B cell (primary cell): Measurements from ENCODE around the gene BMP2K. TPM values are rescaled to one million over a fixed set of nuclear protein-coding genes. Genes with fewer than 3 reads are reported as not detected.

ENCODE experiments used
- ATAC-seq: fragments of 200-7000 bp; cut with Tn5 transposase; one replicate; pipeline ENCODE4 v1.10.0; 2021; ENCODE audit warnings: low read depth, mild to moderate bottlenecking, moderate number of reproducible peaks, moderate library complexity
- CTCF ChIA-PET: fragments of 350-600 bp; sonication (Branson Sonifier 250); formaldehyde crosslinking; loops from one replicate; lab custom pipeline; 2021; ENCODE audit warnings: antibody characterized with exemption, inconsistent platforms; lab: Charles Lee
- POLR2A ChIA-PET: fragments of 350-600 bp; sonication (Branson Sonifier 250); formaldehyde crosslinking; loops from one replicate; lab custom pipeline; 2021; ENCODE audit warnings: antibody characterized with exemption; lab: Charles Lee
- DNase-seq: peaks from one replicate; pipeline ENCODE4 v3.0.0; 2013
- H2AFZ ChIP-seq: 2 replicates; pipeline ENCODE4 v1.6.1; 2012; ENCODE audit warnings: mild to moderate bottlenecking, low read depth, low read length; ENCODE audit not compliant: insufficient read depth, poor library complexity, severe bottlenecking
- H3K27ac ChIP-seq, 2 donors: 1 replicate in 1 of 2; 2 replicates in 1 of 2; pipeline ENCODE4 v1.5.1; 2012 to 2013; ENCODE audit warnings: low read length in 2 of 2, mild to moderate bottlenecking in 2 of 2, moderate library complexity in 1 of 2
- H3K27me3 ChIP-seq, 4 experiments: fragments of 200-600 bp in 1 of 4; sonication (generic) in 1 of 4; replicated peaks in 1 of 4; 1 replicate in 2 of 4; 2 replicates in 2 of 4; pipeline versions ENCODE4 v1.6.1 to v1.7.0; 2013 to 2016; ENCODE audit warnings: low read length in 3 of 4, mild to moderate bottlenecking in 2 of 4, mixed read lengths in 1 of 4, moderate library complexity in 1 of 4; ENCODE audit not compliant: insufficient read depth in 4 of 4, control insufficient read depth in 3 of 4; ENCODE audit errors: control extremely low read depth in 1 of 4
- H3K36me3 ChIP-seq, 2 experiments: replicated peaks in 1 of 2; 1 replicate in 1 of 2; 2 replicates in 1 of 2; pipeline versions ENCODE4 v1.6.1 to v1.7.1; 2013; ENCODE audit warnings: low read length in 1 of 2; ENCODE audit not compliant: insufficient read depth in 2 of 2, control insufficient read depth in 1 of 2; ENCODE audit errors: control extremely low read depth in 1 of 2, extremely low read depth in 1 of 2
- H3K4me1 ChIP-seq, 2 donors: fragments of 200-600 bp in 1 of 2; sonication (generic) in 1 of 2; 1 replicate in 1 of 2; 2 replicates in 1 of 2; pipeline versions ENCODE4 v1.5.1 to v1.6.1; 2013 to 2017; ENCODE audit warnings: low read length in 2 of 2; ENCODE audit not compliant: control insufficient read depth in 2 of 2, insufficient read depth in 2 of 2
- H3K4me2 ChIP-seq: replicated peaks from 2 replicates; pipeline ENCODE3; 2012; ENCODE audit warnings: mild to moderate bottlenecking, low read depth, low read length; ENCODE audit not compliant: poor library complexity, severe bottlenecking
- H3K4me3 ChIP-seq, 5 experiments: fragments of 200-600 bp in 1 of 5; sonication (generic) in 1 of 5; 1 replicate in 3 of 5; 2 replicates in 2 of 5; pipeline versions ENCODE4 v1.5.1 to v1.7.0; 2011 to 2016; ENCODE audit warnings: low read length in 4 of 5, mild to moderate bottlenecking in 4 of 5, low read depth in 2 of 5, control low read depth in 1 of 5, moderate library complexity in 1 of 5; ENCODE audit not compliant: insufficient read depth in 1 of 5; ENCODE audit errors: control extremely low read depth in 1 of 5, extremely low read depth in 1 of 5
- H3K79me2 ChIP-seq: fragments of 200-600 bp; sonication (generic); one replicate; pipeline ENCODE4 v1.6.0; 2016; ENCODE audit warnings: low read length; ENCODE audit not compliant: control insufficient read depth, insufficient read depth
- H3K9ac ChIP-seq: fragments of 200-600 bp; sonication (generic); 2 replicates; pipeline ENCODE4 v1.6.1; 2017; ENCODE audit warnings: mild to moderate bottlenecking, low read length, moderate library complexity
- H3K9me3 ChIP-seq, 3 donors: one replicate each; pipeline versions ENCODE4 v1.6.1 to v1.7.1; 2013; ENCODE audit warnings: low read length in 2 of 3; ENCODE audit not compliant: control insufficient read depth in 2 of 3, insufficient read depth in 1 of 3; ENCODE audit errors: control extremely low read depth in 1 of 3
- H4K20me1 ChIP-seq: 2 replicates; pipeline ENCODE4 v1.6.0; 2012; ENCODE audit warnings: mild to moderate bottlenecking, low read length; ENCODE audit not compliant: insufficient read depth, control insufficient read depth, poor library complexity, severe bottlenecking
- H3K27ac Mint-ChIP-seq: one replicate; pipeline ENCODE4 v1.8.0; 2021; ENCODE audit warnings: mixed read lengths
- H3K27me3 Mint-ChIP-seq: one replicate; pipeline ENCODE4 v1.8.0; 2021; ENCODE audit warnings: mixed read lengths
- H3K4me1 Mint-ChIP-seq: one replicate; pipeline ENCODE4 v1.8.0; 2021; ENCODE audit warnings: mixed read lengths
- H3K4me3 Mint-ChIP-seq: one replicate; pipeline ENCODE4 v1.8.0; 2021; ENCODE audit warnings: mixed read lengths
- H3K9me3 Mint-ChIP-seq: one replicate; pipeline ENCODE4 v1.8.0; 2022; ENCODE audit warnings: mixed read lengths; ENCODE audit not compliant: insufficient read depth
- CTCF ChIP-seq: fragments of 200-600 bp; IDR thresholded peaks from one replicate; pipeline ENCODE4 v1.8.0; 2022; ENCODE audit warnings: antibody characterized with exemption, mild to moderate bottlenecking
- EZH2 ChIP-seq: IDR thresholded peaks from 2 replicates; pipeline ENCODE4 v1.6.1; 2012; ENCODE audit warnings: borderline replicate concordance, low read depth, mild to moderate bottlenecking, moderate library complexity, low read length; ENCODE audit not compliant: insufficient read depth, poor library complexity, severe bottlenecking
- whole genome bisulfite sequencing: methylation state at CpG from one replicate; pipeline ENCODE4 v1.1.5; 2013; ENCODE audit warnings: missing lambda C conversion rate; ENCODE audit not compliant: insufficient coverage; 5-methylcytosine and 5-hydroxymethylcytosine counted together
- intact Hi-C: fragments of 100-400 bp; cut with micrococcal nuclease; formaldehyde crosslinking; loops from one replicate; pipeline ENCODE4 v1.10.0; 2022
- polyA plus RNA-seq: library from polyadenylated mRNA; depleted of rRNA; stranded (reverse); fragments of >200 nt; gene quantifications from 2 replicates; pipeline ENCODE4 v1.2.3, GENCODE V29; 2012
- total RNA-seq, 2 donors: library from RNA; stranded (reverse); fragments of 120-200 nt in 1 of 2; gene quantifications; 1 replicate in 1 of 2; 2 replicates in 1 of 2; pipeline versions ENCODE4 v1.2.3 to v1.2.4, GENCODE V29; 2013 to 2022

BMP2K gene
- total and polyA plus RNA-seq, 2 donors (not counting 1 experiment from before 2014, with no cell fraction given): 59.1 to 117 TPM

GRCh38 chr4:78784236-78784865, 8.2 kb downstream of the BMP2K start:
- H3K4me3 Mint-ChIP-seq: no peak overlapping the region
- ChIA-PET POLR2A (no interaction called here), CTCF (interaction anchor here (0.6 to 2.4 kb wide), 4 partner anchors 10 to 173 kb away, joined by 3 to 7 read pairs (median 4); no protein-coding TSS in a partner anchor)
- Histone ChIP-seq H3K27ac (peak overlapping the region in 1 of 2 donors; percentile 30), H2AFZ (no peak overlapping the region), H3K4me2 (peak overlapping the region; percentile 26), H3K9ac (no peak overlapping the region), H3K4me1 (peaks cover 60 to 83% of the 10 kb centered on the region in 2 donors), H3K79me2 (peaks cover 100% of the 10 kb centered on the region), H3K27me3 (no peaks in the 10 kb centered on the region), H3K9me3 (no peaks in the 10 kb centered on the region), H4K20me1 (peaks cover 80% of the 10 kb centered on the region), H3K36me3 (peaks cover 2 to 10% of the 10 kb centered on the region in 2 experiments), H3K4me3 (no peak overlapping the region)
- no peaks in the 10 kb centered on the region for H3K27me3 Mint-ChIP-seq
- no peak for ATAC-seq
- DNase-seq: no peak
- H3K27ac Mint-ChIP-seq: peak overlapping the region; percentile 22
- H3K4me1 Mint-ChIP-seq: peaks cover 45% of the 10 kb centered on the region
- intact Hi-C loops: loop anchor here (5.0 kb wide), 1 partner anchor 33 kb away; no protein-coding TSS in a partner anchor
- H3K9me3 Mint-ChIP-seq: no peaks in the 10 kb centered on the region
- no peak for TF ChIP-seq CTCF
- no CpG with 5 or more reads among the region's 4 CpGs for WGBS

DNA sequence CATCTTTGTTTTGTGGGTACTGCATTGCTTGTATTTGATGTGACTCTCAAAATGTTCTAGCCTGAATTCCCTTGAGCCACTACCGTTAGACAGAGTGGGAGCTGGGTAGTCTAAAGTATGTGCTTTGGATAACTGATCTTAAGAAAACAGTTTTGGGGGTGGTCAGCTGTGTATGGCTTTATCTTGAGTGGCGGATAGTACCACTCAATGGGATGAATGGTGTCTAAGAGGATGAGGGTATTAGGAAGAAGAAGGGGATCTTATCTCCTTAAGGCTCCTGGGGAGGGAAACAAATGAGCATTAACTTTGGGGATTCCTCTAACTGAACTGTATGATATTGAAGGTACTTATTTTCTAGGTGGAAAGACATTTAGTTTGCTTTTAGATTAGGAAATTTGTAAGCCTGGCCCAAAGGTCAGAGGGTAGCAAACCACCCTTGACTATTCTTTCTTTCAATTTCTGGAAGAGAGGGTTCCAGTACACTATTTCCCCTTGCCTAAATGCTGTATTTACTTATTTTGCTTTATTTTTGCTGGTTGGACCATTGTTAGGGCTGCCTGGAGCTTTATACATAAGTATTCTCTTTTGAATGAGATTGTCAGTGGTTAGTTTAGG, 11.3 kb downstream of the BMP2K start:
- H4K20me1 ChIP-seq: peaks cover 62% of the 10 kb centered on the region
- H3K4me3 ChIP-seq: peak overlapping the region in 1 of 5 experiments; percentile 9
- H3K27ac Mint-ChIP-seq: peak overlapping the region; percentile 64
- peaks cover 37 to 74% of the 10 kb centered on the region in 2 donors for H3K4me1 ChIP-seq
- H3K27me3 ChIP-seq: no peaks in the 10 kb centered on the region
- no peaks in the 10 kb centered on the region for H3K9me3 ChIP-seq
- ATAC-seq (no peak), DNase-seq (no peak)
- H3K4me1 Mint-ChIP-seq: peaks cover 68% of the 10 kb centered on the region
- H3K4me3 Mint-ChIP-seq: peak overlapping the region; percentile 61
- peak overlapping the region; percentile 40 for H3K4me2 ChIP-seq
- 58% methylated on average over 2 of the region's 2 CpGs for WGBS
- TF ChIP-seq CTCF (no peak), EZH2 (no peak)
- H3K27ac ChIP-seq: peak overlapping the region in 1 of 2 donors; percentile 70
- ChIA-PET CTCF (interaction anchor here (1.2 to 2.7 kb wide), 3 partner anchors 23 to 76 kb away, joined by 3 to 13 read pairs (median 3); no protein-coding TSS in a partner anchor), POLR2A (interaction anchor here (3.4 kb wide), 1 partner anchor 11 kb away, joined by 12 read pairs; the partner anchor contains the start of gene BMP2K)
- H3K9me3 Mint-ChIP-seq: no peaks in the 10 kb centered on the region
- H3K9ac ChIP-seq: no peak overlapping the region
- H2AFZ ChIP-seq: no peak overlapping the region
- no peaks in the 10 kb centered on the region for H3K27me3 Mint-ChIP-seq
- H3K79me2 ChIP-seq: peaks cover 99% of the 10 kb centered on the region
- peaks cover 0 to 10% of the 10 kb centered on the region in 2 experiments for H3K36me3 ChIP-seq
- intact Hi-C loops: no loop called here
